HG02981 (cell line): ENCODE data around the gene PAM.
"Not testable (repeated sequence)": the region's sequence is repeated elsewhere in the genome, so short reads cannot be mapped to it uniquely, and the experiment has no call there.

Experiments used
- ATAC-seq: cut with Tn5 transposase; IDR thresholded peaks from one replicate; pipeline ENCODE4 v1.9.1; 2021; ENCODE audit warnings: mild to moderate bottlenecking, moderate library complexity; ENCODE audit not compliant: unreplicated experiment

The PAM gene

GRCh38 chr5:102891175-102891574 lies 136.1 kb downstream of the PAM start:
- no peak for ATAC-seq

- no peak for ATAC-seq
Measured at GRCh38 chr5:102893942-102894341, 138.8 kb downstream of the PAM start.

- ATAC-seq, result no peak
Measured at GRCh38 chr5:102895234-102895633, 140.1 kb downstream of the PAM start.

GRCh38 chr5:102895976-102896375 lies 140.9 kb downstream of the PAM start:
- no peak for ATAC-seq

GRCh38 chr5:102901424-102902134 lies 146.5 kb downstream of the PAM start:
- no peak for ATAC-seq

GRCh38 chr5:102902135-102902448 lies 147.0 kb downstream of the PAM start:
- ATAC-seq, result no peak

GRCh38 chr5:102902647-102903046 lies 147.5 kb downstream of the PAM start:
- ATAC-seq, result no peak

GRCh38 chr5:102903074-102903871 lies 148.2 kb downstream of the PAM start:
- ATAC-seq, result no peak

- ATAC-seq, result no peak
Measured at GRCh38 chr5:102905056-102905455, 150.0 kb downstream of the PAM start.

- ATAC-seq, result not testable (repeated sequence)
Measured at GRCh38 chr5:102907099-102907498, 152.0 kb downstream of the PAM start.

- ATAC-seq, result no peak
Measured at GRCh38 chr5:102910240-102911226, 155.4 kb downstream of the PAM start.

- no peak for ATAC-seq
Measured at GRCh38 chr5:102911973-102912372, 156.9 kb downstream of the PAM start.

- ATAC-seq, result no peak
Measured at GRCh38 chr5:102916109-102916508, 161.0 kb downstream of the PAM start.

- no peak for ATAC-seq
Measured at GRCh38 chr5:102918986-102919610, 164.0 kb downstream of the PAM start.

- no peak for ATAC-seq
Measured at GRCh38 chr5:102920762-102921161, 165.7 kb downstream of the PAM start.

GRCh38 chr5:102921341-102922044 lies 166.4 kb downstream of the PAM start:
- no peak for ATAC-seq

- no peak for ATAC-seq
Measured at GRCh38 chr5:102922111-102922720, 167.1 kb downstream of the PAM start.

- no peak for ATAC-seq
Measured at GRCh38 chr5:102922799-102923477, 167.8 kb downstream of the PAM start.

- no peak for ATAC-seq
Measured at GRCh38 chr5:102924963-102925362, 169.9 kb downstream of the PAM start.
